Breast epithelium (tissue), 4 donors: ENCODE measurements around the gene OR10K2. TPM values are rescaled to one million over a fixed set of nuclear protein-coding genes. Genes with fewer than 3 reads are reported as not detected.

Experiments
- DNase-seq, 2 donors: peaks; one replicate each; pipeline ENCODE4 v3.0.0-alpha.2; 2019; ENCODE audit warnings: low spot score in 2 of 2
- H3K27ac ChIP-seq, 2 donors: fragments of 200-600 bp; sonication (generic) in 1 of 2; one replicate each; pipeline ENCODE4 v1.5.1; 2016 to 2019; ENCODE audit warnings: mild to moderate bottlenecking in 1 of 2
- H3K27me3 ChIP-seq, 2 donors: fragments of 200-600 bp; sonication (generic) in 1 of 2; one replicate each; pipeline versions ENCODE4 v1.5.1 to v1.6.0; 2017 to 2019; ENCODE audit warnings: control low read depth in 1 of 2, mild to moderate bottlenecking in 1 of 2
- H3K36me3 ChIP-seq: fragments of 200-600 bp; one replicate; pipeline ENCODE4 v1.5.1; 2019
- H3K4me1 ChIP-seq, 2 donors: fragments of 200-600 bp; sonication (generic); one replicate each; pipeline ENCODE4 v1.5.1; 2016 to 2019; ENCODE audit warnings: control low read depth in 1 of 2
- H3K4me3 ChIP-seq, 3 donors: fragments of 200-600 bp; sonication (generic); 1 replicate in 2 of 3; 2 replicates in 1 of 3; pipeline ENCODE4 v1.5.1; 2016 to 2019; ENCODE audit warnings: mild to moderate bottlenecking in 3 of 3, moderate library complexity in 2 of 3
- H3K9me3 ChIP-seq, 2 donors: fragments of 200-600 bp; sonication (generic) in 1 of 2; one replicate each; pipeline ENCODE4 v1.5.1; 2016 to 2019; ENCODE audit warnings: control low read depth in 1 of 2
- POLR2A ChIP-seq: fragments of 450-650 bp; IDR thresholded peaks from one replicate; pipeline ENCODE4 v1.6.1; 2016; ENCODE audit warnings: antibody characterized with exemption, mild to moderate bottlenecking, moderate library complexity
- POLR2AphosphoS5 ChIP-seq, 3 donors: sonication (generic); formaldehyde crosslinking; IDR thresholded peaks; one replicate each; pipeline ENCODE4 v1.6.1; 2017; ENCODE audit warnings: antibody characterized with exemption in 3 of 3
- intact Hi-C: fragments of 100-400 bp; cut with DNase I; formaldehyde crosslinking; loops from one replicate; pipeline ENCODE4 v1.15.1; 2023; ENCODE audit warnings: low total_unique reads
- total RNA-seq, 3 donors: library from RNA; depleted of rRNA; stranded (reverse); fragments of >200 nt; gene quantifications; one replicate each; pipeline ENCODE4 v1.1.0, GENCODE V29; 2016
- TF ChIP-seq, protein P1 (sequence below), 3 donors: fragments of 450-650 bp; IDR thresholded peaks; one replicate each; pipeline ENCODE4 v1.5.1; 2016 to 2017; ENCODE audit warnings: antibody characterized with exemption in 3 of 3, mild to moderate bottlenecking in 3 of 3, moderate library complexity in 3 of 3

The OR10K2 gene
- total RNA-seq, 3 donors from 2014 or later, result not detected

DNA sequence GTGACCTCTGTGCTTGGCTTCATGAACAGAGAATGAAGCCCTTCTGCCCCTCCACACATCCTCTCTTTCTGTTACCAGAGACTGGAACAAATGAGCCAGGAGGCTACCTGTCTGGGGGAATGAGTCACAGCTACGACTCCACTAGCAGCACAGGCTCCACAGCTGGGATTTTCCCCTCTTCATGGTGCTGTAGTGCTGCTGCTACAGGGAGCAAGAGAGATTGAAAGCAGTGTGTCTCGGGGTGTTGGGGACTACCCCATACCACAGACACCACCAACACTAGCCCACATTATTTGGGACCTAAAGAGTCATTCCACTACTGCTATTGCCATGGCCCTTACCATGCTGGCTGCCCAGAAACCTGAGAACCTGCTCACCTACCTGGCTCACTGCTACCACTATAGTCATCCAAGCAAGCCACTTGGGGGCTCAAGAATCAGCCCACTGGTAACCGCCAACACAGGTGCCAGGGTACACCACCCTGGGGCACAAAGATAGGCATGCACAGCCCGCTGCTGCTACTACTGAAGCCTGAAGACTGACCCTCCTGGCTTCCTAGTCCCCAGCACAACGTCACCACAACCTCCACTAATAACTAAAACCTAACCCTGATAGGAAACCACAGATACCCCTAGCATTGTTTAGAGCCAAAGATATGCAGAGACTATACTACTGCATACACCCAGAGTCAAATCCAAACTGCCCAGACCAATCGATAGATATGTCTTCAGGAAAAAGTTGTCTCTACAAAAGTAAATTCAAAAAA lies 54.7 kb downstream of the OR10K2 start:
- Histone ChIP-seq H3K27me3 (no peaks in the 10 kb centered on the region), H3K27ac (no peak overlapping the region), H3K36me3 (no peaks in the 10 kb centered on the region), H3K4me1 (no peaks in the 10 kb centered on the region), H3K4me3 (no peak overlapping the region), H3K9me3 (peaks cover 11 to 30% of the 10 kb centered on the region in 2 donors)
- intact Hi-C loops, result no loop called here
- no peak for DNase-seq
- no peak for TF ChIP-seq POLR2A
- TF ChIP-seq, protein P1, sequence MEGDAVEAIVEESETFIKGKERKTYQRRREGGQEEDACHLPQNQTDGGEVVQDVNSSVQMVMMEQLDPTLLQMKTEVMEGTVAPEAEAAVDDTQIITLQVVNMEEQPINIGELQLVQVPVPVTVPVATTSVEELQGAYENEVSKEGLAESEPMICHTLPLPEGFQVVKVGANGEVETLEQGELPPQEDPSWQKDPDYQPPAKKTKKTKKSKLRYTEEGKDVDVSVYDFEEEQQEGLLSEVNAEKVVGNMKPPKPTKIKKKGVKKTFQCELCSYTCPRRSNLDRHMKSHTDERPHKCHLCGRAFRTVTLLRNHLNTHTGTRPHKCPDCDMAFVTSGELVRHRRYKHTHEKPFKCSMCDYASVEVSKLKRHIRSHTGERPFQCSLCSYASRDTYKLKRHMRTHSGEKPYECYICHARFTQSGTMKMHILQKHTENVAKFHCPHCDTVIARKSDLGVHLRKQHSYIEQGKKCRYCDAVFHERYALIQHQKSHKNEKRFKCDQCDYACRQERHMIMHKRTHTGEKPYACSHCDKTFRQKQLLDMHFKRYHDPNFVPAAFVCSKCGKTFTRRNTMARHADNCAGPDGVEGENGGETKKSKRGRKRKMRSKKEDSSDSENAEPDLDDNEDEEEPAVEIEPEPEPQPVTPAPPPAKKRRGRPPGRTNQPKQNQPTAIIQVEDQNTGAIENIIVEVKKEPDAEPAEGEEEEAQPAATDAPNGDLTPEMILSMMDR (IDR thresholded peaks at IDR 0.05), result no peak
- TF ChIP-seq POLR2AphosphoS5 (IDR thresholded peaks at IDR 0.05), result no peak

Other genes with a start within 250 kb of the OR10K2 start
- gene CD1D, start 245.3 kb downstream of the OR10K2 start, total RNA-seq, result 1 to 10 TPM in 2 of 3 donors, under 1 TPM in 1; 0.96 to 2.0 (median 1.8) TPM
- gene CD1A, start 171.8 kb downstream of the OR10K2 start, total RNA-seq, result not detected
- 1 to 10 TPM in 2 of 3 donors, under 1 TPM in 1; 0.66 to 2.5 (median 2.1) TPM for gene CD1C, start 136.3 kb downstream of the OR10K2 start, total RNA-seq
- not detected for gene CD1B, start 94.7 kb downstream of the OR10K2 start, total RNA-seq
- 1 to 10 TPM in 1 of 3 donors, under 1 TPM in 1, not detected in 1; 0.64 to 1.2 TPM for gene CD1E, start 72.3 kb downstream of the OR10K2 start, total RNA-seq
- not detected for gene OR10T2, start 26.8 kb downstream of the OR10K2 start, total RNA-seq
- not detected for gene OR10K1, start 35.6 kb upstream of the OR10K2 start, total RNA-seq
- gene OR10R2, start 46.0 kb upstream of the OR10K2 start, total RNA-seq, result not detected
- gene OR6Y1, start 128.2 kb upstream of the OR10K2 start, total RNA-seq, result not detected
- gene OR6P1, start 144.3 kb upstream of the OR10K2 start, total RNA-seq, result not detected
- gene OR10X1, start 153.7 kb upstream of the OR10K2 start, total RNA-seq, result not detected
- gene OR10Z1, start 179.0 kb upstream of the OR10K2 start, total RNA-seq, result not detected